ENCODE measurements around the gene NGRN.

Gene NGRN, protein sequence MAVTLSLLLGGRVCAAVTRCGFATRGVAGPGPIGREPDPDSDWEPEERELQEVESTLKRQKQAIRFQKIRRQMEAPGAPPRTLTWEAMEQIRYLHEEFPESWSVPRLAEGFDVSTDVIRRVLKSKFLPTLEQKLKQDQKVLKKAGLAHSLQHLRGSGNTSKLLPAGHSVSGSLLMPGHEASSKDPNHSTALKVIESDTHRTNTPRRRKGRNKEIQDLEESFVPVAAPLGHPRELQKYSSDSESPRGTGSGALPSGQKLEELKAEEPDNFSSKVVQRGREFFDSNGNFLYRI

DNA sequence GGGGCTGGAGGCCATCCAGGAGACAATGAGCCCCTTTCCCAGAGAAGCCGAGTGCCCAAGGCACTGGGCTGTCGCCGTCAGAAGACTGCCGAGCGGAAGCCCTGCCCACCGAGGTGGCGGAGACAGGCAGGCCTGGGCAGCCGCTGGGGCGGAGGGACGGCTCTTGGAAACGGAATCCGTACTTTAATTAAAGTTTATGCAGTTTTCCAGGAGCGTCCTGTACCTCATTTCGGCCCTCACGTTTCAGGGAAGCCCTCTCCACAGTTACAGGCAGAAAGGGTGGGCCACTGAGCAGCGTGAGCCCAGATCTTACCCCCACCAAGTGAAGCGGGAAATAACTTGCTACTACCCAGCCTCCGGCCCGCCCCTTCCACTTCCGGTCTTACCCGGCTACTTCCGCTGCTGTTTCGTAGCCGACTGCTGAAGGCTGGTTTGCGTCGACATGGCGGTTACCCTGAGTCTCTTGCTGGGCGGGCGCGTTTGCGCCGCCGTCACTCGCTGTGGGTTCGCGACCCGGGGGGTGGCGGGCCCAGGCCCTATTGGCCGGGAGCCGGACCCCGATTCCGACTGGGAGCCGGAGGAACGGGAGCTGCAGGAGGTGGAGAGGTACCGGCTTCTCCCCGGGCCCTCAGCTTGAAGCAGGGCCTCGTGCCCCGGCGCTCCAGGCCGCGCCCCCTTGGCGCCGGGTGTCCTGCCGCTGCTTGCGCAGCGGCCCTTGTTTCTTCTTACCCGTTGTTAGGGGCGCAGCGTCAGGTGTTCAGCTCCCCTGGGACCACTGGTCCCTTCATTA is at the start of gene NGRN:
Gene NGRN (plus strand): TSS at position 402 of the 790 bp plus-strand sequence. CDS start 41 bp downstream, at position 443.
- DNase-seq (ENCODE audit: low read depth in 2 of 2), result peak; percentile 84 to 85

DNA sequence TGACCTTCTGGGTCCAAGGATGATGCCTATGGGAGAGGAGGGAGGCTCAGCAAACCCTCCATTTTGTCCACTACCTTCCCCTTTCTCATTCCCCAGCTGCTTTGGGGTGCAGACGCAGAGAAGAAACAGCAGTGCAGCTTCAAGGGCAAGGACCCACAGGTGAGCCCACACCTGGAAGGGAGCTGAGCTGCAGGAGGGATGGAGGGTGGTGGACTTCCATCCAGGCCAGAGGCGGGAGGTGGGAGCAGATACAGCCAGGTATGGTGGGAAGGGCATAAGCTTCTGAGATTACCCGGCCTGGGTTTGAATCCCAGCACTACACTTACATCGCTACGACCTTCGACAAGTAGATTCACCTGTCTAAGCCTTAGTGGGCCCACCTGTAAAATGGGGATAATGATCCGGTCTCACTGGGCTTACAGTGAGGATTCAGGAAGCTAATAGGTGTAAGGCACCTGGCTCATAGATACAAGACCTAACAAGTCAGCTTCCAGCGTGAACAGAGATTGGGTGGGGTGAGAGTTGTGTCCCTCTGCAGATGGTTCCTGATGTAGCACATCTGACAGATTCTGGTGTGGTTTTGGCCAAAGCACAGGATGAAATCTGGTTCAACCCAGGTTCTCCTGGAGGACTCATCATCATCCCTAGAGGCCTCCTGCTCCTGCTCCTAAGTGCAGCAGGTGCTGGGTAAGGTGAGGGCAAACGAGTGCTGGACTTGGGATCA is 47.6 kb upstream of the NGRN start:
- no peak for DNase-seq (ENCODE audit: low read depth in 2 of 2)

DNA sequence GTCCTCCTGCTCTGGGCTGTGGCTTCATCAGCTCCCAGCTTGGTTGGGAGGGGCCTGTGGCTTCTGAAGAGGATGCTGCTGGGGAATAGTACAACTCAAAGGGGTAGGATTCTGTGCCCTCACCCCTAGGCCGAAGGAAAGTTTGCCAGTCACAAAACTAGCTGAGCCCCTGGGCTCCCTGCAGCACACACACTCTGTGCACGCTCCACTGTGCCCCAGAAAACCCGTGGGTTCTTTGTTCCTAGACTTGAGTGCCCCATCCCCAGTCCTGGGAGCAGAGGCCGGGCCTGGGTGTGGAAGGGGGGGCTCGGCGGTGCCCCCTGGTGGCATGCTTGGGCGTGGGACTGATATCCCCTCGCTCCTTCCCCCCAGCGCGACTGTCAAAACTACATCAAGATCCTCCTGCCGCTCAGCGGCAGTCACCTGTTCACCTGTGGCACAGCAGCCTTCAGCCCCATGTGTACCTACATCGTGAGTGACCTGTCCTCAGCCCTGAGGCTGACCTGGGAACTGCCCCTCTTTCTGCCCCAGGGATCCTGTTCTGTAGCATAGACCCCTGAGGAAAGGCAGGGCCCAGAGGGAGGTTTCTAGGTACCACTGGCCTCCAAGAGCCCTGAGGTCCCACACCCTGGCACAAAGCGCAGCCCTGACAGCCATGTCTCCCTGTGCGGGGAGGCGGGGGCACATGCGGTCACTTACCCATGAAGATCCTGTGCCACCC is 45.9 kb upstream of the NGRN start:
- DNase-seq (ENCODE audit: low read depth in 2 of 2), result peak; percentile 48 to 52

DNA sequence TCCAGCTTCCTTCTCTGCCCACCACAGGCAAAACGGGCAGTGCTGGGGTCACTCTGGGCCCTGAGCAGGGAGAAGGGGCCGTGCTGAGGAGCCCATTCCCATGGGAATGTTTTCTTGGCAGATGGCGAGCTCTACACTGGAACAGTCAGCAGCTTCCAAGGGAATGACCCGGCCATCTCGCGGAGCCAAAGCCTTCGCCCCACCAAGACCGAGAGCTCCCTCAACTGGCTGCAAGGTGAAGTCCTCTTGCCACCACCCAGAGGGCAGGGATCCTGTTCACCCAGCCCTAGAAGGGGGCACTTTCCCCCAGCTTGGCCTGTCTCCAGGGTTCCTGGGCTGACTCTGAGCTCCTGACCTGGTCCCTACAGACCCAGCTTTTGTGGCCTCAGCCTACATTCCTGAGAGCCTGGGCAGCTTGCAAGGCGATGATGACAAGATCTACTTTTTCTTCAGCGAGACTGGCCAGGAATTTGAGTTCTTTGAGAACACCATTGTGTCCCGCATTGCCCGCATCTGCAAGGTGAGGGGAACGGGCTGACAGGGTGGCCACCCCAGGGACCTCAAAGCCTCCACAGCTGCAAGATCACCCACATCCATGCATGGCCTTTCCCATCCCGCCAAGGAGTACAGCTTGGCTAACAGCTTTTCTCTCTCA is 44.1 kb upstream of the NGRN start:
- no peak for DNase-seq (ENCODE audit: low read depth in 2 of 2)

DNA sequence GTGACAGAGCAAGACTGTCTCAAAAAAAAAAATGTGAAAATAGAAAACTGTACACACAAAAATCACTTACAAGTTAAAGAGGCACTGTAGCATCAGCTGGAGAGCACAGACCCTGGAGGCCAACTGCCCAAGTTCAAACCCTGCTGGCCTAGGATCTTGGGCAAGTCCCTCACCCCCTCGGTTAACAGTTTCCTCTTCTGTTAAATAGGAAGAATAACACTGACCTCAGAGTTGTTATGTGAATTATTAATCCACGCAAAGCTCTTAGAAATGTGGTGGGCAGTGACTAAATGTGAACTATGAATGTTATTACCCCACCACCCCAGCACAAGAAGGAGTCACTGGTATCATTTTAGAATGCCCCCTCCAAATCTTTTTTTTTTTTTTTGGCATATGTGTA is 42.9 kb upstream of the NGRN start:
- DNase-seq (ENCODE audit: low read depth in 2 of 2), result no peak

DNA sequence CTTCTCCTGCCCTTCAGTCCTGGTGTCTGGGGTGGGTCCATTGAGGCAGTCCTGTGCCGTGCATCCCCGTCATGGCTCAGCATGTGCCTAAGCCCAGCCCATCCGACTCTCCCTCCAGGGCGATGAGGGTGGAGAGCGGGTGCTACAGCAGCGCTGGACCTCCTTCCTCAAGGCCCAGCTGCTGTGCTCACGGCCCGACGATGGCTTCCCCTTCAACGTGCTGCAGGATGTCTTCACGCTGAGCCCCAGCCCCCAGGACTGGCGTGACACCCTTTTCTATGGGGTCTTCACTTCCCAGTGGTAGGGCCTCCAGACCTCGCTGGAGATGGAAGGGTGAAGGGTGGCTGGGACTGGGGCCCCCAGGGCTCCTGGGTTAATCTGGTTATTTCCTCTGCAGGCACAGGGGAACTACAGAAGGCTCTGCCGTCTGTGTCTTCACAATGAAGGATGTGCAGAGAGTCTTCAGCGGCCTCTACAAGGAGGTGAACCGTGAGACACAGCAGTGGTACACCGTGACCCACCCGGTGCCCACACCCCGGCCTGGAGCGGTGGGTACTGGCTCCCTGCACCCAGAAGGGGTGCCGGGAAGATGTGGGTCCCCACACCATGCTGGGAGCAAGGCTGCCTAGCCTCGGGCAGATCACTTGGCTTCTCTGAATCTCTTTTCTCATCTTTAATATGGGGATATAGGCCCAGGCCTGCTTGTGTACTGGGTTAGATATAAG is 41.9 kb upstream of the NGRN start:
- no peak for DNase-seq (ENCODE audit: low read depth in 2 of 2)

DNA sequence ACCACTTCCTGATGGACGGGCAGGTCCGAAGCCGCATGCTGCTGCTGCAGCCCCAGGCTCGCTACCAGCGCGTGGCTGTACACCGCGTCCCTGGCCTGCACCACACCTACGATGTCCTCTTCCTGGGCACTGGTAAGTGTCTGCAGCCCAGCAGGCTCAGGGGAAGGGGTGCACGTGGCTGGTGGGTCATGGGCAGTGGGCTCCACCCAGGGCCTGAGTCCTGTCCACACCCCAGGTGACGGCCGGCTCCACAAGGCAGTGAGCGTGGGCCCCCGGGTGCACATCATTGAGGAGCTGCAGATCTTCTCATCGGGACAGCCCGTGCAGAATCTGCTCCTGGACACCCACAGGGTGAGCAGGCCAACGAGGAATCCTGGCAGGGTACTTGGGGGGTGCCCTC is 40.4 kb upstream of the NGRN start:
- no peak for DNase-seq (ENCODE audit: low read depth in 2 of 2)

DNA sequence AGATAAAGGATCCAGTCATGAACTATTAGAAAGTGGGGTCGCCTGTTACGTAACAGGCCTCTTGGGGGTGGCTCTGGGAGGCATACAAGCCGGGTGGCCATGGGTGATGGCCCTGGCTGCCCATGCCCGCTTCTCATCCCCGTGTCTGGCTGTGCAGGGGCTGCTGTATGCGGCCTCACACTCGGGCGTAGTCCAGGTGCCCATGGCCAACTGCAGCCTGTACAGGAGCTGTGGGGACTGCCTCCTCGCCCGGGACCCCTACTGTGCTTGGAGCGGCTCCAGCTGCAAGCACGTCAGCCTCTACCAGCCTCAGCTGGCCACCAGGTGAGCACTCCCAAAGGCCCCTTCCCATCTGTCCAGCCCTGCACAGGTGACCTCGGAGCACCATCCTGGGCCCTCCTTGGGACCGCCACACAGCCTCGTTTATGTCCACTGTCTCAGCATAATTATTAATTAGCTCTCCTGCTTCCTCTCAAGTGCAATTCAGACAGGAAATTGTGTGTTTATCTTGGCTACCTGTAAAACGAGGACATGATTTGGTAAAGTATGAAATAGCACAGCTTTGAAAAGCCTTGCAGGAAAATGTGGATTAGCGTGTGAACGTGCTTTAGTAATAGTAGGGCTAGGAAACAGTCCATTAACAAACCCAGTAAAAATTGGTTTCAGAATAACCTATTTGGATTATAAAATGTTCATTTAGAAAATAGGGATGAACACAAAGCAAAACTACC is 39.8 kb upstream of the NGRN start:
- no peak for DNase-seq (ENCODE audit: low read depth in 2 of 2)

DNA sequence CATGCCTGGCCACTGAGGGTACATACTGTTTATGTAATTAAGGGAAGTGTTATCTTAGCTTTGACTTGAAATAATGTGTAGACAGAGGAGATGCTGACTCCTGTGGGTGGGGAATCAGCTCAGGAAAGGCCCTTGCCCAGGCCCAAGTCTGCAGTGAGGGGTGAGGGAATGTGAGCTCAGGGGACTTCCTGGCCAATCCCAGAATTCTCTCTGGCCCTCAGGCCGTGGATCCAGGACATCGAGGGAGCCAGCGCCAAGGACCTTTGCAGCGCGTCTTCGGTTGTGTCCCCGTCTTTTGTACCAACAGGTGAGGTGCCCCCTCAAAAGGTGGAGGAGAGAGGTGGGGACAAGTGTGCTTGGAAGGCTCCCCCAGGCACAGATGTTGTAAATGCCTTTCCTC is 38.1 kb upstream of the NGRN start:
- no peak for DNase-seq (ENCODE audit: low read depth in 2 of 2)

DNA sequence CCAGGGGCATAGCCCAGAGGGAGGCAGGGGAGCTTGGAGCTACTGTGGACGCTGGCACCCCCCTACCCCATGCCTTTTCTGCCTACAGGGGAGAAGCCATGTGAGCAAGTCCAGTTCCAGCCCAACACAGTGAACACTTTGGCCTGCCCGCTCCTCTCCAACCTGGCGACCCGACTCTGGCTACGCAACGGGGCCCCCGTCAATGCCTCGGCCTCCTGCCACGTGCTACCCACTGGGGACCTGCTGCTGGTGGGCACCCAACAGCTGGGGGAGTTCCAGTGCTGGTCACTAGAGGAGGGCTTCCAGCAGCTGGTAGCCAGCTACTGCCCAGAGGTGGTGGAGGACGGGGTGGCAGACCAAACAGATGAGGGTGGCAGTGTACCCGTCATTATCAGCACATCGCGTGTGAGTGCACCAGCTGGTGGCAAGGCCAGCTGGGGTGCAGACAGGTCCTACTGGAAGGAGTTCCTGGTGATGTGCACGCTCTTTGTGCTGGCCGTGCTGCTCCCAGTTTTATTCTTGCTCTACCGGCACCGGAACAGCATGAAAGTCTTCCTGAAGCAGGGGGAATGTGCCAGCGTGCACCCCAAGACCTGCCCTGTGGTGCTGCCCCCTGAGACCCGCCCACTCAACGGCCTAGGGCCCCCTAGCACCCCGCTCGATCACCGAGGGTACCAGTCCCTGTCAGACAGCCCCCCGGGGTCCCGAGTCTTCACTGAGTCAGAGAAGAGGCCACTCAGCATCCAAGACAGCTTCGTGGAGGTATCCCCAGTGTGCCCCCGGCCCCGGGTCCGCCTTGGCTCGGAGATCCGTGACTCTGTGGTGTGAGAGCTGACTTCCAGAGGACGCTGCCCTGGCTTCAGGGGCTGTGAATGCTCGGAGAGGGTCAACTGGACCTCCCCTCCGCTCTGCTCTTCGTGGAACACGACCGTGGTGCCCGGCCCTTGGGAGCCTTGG is 37.4 kb upstream of the NGRN start:
- no peak for DNase-seq (ENCODE audit: low read depth in 2 of 2)

DNA sequence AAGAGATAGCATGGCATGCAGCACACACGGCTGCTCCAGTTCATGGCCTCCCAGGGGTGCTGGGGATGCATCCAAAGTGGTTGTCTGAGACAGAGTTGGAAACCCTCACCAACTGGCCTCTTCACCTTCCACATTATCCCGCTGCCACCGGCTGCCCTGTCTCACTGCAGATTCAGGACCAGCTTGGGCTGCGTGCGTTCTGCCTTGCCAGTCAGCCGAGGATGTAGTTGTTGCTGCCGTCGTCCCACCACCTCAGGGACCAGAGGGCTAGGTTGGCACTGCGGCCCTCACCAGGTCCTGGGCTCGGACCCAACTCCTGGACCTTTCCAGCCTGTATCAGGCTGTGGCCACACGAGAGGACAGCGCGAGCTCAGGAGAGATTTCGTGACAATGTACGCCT is 36.5 kb upstream of the NGRN start:
- no peak for DNase-seq (ENCODE audit: low read depth in 2 of 2)

DNA sequence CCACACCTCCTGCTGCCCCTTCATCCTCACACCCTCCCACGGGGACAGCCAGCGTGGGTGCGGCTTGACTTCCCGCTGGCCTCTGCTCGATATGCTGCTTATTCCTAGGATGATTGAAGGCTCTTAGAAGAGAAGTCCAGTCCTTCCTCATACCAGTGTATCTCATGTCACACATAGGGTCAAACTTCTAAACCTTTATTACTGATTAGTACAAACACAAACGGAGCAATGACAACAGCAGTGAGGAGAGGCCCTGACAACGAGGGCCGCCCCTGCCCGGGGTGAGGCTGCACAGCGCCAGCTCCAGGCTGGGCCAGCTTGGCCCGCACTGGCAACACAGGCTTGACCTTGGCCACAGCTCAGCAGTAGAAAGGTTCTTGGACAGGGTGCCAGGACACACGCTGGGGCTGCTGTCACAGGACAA is 35.4 kb upstream of the NGRN start:
- no peak for DNase-seq (ENCODE audit: low read depth in 2 of 2)

DNA sequence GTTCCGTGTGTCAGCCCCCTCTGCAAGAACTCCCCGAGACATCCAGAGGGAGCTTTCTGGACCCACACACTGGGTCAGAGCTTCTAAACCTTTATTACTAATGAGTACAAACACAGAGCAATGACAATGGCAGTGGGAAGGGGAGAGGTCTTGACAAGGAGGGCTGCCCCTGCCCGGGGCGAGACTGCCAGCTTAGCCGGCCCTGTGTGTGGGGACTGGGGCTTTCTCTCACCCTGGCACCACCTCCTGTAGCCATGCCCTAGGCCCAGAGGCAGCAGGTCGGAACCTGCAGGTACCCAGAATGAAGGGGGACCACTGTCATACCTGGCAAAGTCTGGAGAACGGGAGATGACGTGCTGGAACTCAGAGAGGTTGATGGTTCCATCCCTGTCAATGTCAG is 34.9 kb upstream of the NGRN start:
- no peak for DNase-seq (ENCODE audit: low read depth in 2 of 2)

DNA sequence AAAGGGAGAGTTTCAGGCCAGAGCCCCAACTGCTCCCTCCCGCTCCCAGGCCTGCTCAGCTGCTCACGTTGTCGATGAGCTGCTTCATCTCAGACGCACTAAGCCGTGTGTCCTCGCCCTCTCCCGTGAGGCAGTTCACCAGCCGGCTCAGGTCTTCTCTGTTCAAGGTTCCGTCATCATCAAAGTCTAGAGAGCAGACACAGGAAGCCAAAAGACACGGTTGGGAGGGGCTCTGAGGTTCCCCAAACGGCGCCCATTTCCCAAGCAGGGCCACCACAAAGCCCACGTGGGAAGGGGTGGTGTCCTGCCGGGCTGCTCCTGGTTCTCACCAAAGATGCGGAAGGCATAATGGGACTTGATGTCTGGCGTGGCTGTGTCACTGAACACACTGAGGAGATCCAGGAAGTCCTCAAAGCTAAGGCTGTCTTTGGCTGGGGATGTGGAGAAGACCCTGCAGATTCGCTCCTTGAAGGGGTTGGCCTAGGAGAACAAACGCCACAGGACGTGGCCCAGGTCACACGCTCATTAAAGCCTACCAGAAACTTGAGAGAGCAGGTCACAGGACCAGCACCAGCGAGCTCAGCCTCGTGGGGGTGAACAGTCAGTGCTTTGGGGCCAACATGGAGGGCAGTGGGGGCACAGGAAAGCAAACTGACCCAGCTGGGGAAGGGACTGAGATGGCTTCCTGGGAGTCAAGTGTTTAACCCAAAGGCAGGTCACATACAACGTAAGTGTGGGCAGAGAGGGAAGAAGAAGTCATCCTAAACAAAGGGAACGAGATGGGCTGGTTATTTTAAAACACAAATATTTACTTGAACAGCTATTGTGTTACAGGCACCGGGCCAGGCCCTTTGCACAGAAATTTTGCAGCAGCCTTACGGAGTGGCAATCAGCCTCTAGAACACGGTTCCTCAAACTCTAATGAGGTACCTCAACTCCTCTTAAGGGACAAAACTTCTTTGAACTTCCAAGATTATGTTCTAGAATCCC is 34.1 kb upstream of the NGRN start:
- peak; percentile 39 to 43 for DNase-seq (ENCODE audit: low read depth in 2 of 2)

DNA sequence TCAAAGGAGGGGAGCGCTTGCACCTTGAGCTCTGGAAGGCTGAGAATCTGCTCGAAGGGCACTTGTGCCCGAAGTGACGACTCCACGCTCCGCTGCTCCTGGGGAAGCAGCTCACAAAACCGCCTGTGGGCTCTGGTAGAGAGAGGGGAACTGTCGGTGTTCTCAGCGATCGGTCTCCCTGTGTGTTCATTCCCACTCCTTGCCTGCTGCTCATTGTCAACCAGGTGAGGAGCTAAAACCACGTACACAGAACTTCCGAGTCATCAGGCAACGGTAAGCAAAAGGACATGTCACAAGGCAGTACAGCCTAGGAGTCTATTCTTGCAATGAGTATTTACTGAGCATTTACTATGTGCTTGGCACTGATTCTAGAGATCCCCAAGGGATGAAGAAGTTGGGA is 33.3 kb upstream of the NGRN start:
- DNase-seq (ENCODE audit: low read depth in 2 of 2), result no peak

DNA sequence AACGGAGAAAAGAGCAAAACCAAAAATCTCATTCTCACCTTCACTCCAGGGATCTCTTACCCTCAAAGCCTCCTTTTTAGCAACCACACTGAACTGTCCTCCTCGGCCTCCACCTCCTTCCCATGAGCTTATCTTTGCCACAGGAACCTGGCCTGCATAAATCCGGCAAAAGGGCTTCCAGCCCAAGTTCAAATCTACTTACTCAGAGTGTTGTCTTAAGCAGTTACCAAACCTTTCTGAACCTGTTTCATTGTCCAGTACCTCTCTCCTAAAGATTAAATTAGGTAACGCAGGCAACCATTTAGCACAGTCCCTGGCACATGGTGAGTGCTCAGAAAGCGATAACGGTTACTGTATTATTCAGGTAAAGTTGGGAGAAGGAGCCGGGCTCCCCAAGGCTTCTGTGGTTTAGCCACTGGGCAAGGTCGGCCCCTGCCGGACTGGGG is 32.5 kb upstream of the NGRN start:
- DNase-seq (ENCODE audit: low read depth in 2 of 2), result no peak

DNA sequence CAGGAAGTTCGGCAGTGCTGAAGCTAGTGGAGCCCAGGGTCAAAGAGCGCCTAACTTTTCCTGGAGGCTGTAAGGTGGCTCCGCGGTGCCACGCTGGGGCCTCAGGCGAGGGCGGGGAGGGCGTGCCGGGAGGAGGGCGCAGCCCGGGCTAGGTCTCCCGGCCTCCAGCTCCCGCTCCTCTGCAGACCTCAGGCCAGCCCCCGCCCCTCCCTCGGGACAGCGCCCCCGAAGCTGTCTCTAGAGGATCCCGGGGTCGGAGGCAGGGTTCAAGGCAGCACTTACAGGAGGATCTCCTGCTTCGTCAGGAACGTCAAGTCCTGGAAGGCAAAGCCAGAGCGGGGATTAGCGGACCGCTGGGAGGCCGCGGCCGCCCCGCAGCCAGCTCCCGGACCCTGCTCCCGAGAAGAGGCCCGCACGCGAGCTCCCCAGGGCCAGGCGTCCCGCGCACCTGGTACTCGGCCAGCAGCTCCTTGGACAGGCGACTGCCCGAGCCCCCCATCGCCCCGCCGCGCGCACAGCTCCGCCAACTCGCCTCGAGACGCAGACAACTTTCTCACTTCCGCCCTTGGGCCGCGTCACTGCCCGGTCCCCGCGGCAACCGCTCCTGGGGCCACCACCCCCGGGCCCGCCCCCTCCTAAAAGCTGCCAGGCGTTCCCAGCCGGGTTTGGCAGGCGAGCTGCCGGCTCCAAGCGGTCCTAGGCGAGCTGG is 31.9 kb upstream of the NGRN start, which contains the start of gene CIB1:
Gene CIB1 (minus strand): TSS at position 555 of the 709 bp plus-strand sequence. CDS start 56 bp downstream, at position 499.
- DNase-seq (ENCODE audit: low read depth in 2 of 2), result peak; percentile 95 to 96
